GM19043 (cell line): ENCODE results near the gene TM4SF20.

Source experiments
- ATAC-seq: cut with Tn5 transposase; IDR thresholded peaks from one replicate; pipeline ENCODE4 v1.9.1; 2021; ENCODE audit warnings: low read depth; ENCODE audit not compliant: unreplicated experiment

The TM4SF20 gene

DNA sequence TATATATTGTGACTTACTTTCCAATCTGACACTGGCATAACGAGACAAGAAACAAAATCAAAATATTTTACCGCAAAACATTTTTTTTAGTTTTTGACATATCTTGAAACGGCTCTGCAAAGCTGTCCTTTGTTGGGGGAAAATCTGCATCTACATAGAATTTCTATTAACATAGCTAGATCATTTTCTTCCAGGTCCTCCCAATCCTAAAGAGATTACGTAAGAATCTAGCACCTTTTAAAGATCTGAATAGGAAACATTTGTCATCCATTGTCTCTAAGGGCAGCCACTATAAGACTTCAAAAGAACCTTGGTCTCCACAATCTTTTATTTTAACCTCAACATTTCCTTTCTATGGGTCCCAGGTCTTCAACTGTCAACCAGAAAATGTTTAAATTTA is 55.3 kb downstream of the TM4SF20 start:
- no peak for ATAC-seq

DNA sequence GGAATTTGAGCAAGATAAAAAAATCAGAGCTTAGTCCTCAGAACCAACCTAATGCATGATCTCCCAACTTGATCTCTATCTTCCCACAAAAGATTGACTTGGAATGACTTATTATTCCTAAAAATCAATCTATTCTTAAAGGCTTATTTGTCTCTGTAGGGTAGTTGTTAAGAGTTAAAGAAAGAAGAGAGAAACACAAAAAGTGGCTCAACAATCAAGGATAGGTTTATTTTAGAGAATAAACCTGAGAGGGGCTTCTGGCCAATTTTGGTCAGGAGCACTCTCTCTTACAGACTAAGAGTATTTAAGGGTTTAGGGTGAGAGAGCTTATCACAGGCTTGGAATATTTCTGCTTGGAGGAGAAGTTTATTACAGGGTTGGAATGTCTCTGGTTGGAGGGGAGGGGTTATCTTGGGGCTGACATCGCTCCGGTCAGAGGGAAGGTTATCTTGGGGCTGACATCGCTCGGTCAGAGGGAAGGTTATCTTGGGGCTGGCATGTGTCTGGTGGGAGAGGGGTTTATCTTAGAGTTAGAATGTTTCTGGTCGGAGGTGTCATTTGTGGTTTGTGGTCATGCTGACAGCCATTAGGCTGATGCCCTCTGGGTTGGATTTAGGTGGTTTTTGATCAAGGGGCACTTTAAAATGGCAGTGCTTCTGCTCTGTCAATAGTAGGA is 56.4 kb downstream of the TM4SF20 start:
- ATAC-seq: no peak

GRCh38 chr2:227320305-227321094 is 58.6 kb downstream of the TM4SF20 start:
- no peak for ATAC-seq

DNA sequence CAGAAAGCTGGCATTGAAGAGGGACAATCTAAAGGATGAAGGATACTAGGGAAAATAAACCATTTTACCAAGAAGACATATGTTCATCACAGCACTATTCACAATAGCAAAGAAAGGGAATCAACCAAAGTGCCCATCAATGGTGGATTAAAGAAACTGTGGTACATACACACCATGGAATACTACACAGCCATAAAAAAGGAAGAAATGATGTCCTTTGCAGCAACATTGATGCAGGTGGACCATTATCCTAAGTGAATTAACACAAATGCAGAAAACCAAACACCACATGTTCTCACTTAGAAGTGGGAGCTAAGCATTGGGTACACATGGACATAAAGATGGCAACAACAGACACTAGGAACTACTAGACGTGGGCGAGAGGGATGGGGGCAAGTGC is 61.3 kb downstream of the TM4SF20 start:
- ATAC-seq: no peak

DNA sequence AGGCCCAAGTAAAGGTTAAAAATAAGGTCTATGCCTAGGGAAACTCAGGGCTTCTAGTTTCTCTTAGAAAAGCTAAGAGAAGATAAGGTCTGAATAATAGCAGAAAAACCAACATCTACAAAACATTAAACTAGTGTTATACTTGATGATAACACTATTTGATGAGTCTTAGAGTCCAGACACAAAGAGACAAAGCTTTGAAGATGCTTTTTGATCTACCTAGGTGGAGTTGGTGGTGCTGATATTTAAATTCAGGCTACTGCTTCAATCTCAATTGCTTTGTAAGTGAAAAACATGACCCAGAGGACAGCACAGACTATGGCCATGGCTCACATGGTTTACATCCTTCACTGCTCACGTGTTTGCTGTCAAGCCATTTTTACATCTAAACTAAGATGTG is 65.8 kb downstream of the TM4SF20 start:
- ATAC-seq: no peak

DNA sequence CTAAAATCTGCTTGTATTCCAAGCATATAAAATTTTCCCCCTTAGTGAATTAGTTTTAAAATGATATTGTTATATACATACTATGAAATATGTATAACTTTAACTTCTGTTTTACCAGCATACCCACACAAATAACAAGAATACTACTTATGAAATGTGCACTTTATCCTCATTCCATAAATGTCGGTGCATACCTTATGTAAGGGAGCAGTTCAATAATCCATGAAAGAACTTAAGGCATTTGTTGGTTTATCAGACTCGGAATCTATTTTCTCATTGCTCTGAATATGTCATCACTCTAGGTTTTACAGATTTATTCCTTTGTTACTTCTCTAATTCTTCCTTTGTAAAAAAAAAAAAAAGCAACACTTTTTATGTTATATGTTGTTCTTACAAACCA is 66.5 kb downstream of the TM4SF20 start:
- no peak for ATAC-seq
